ENCODE measurements around the gene ZBTB24.

The ZBTB24 gene

GRCh38 chr6:109449064-109449794 lies 33.8 kb downstream of the ZBTB24 start:
- no peak for DNase-seq

DNA sequence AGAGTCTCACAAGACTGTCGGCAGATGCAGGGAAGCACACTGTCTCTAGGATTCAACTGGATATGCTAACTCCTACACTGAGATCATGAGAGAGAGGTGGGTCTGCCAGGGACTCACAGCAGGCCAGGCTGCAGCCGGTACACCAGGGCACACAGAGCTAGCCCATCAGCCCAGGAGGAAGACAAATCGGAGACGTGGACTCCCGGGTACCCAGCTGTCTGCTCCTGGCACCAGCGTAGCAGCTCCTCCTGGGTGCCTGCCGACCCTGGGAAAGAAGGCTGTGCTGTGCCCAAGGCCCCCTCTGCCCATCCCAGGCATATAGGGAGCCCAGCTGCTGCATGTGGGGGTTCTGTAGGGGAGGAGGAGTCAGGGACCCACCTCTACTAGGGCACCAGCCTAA lies 34.4 kb downstream of the ZBTB24 start:
- DNase-seq, result no peak

- no peak for DNase-seq
Observed at GRCh38 chr6:109447878-109448555, 35.0 kb downstream of the ZBTB24 start.

DNA sequence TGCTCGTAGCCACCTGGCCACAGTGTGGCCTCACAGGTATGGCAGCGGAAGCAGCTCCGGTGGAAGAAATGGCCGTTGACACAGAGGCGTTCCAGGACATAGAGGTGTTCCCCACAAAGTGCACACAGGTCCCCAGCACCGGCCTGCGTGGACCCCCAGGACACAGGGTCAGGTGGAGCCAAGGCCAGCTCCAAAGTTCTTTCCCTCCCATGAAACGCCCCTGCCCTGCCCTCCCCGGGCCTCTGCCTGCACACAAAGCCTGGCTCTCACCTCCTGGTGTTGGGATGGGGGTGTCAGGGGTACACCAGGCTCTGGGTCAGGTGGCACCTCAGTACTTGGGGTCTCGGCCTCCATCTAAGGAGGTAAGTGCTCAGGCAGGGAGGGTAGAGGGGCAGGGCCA lies 35.9 kb downstream of the ZBTB24 start:
- no peak for DNase-seq

- no peak for DNase-seq
Observed at GRCh38 chr6:109446541-109446940, 36.5 kb downstream of the ZBTB24 start.

- no peak for DNase-seq
Observed at GRCh38 chr6:109446072-109446471, 36.9 kb downstream of the ZBTB24 start.

DNA sequence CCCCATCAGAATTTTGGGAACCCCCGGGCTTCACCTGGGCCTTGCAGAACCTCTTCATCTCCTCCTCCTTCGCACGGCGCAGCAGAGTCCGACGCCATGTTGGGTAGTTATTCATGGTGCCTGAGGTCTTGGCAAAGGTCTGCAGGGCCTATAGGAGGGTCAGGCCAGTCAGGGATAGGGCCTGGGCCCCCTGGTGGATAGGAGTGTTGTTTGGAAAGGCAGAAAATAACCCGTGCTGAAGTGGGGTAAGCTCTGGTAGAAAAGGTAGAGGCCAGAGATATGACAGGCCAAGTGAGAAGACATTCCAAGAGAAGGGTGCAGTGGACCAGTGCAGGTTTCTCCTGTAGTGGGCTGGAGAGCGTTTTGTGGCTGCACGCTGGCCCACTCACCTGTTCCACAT lies 37.6 kb downstream of the ZBTB24 start:
- DNase-seq, result no peak

DNA sequence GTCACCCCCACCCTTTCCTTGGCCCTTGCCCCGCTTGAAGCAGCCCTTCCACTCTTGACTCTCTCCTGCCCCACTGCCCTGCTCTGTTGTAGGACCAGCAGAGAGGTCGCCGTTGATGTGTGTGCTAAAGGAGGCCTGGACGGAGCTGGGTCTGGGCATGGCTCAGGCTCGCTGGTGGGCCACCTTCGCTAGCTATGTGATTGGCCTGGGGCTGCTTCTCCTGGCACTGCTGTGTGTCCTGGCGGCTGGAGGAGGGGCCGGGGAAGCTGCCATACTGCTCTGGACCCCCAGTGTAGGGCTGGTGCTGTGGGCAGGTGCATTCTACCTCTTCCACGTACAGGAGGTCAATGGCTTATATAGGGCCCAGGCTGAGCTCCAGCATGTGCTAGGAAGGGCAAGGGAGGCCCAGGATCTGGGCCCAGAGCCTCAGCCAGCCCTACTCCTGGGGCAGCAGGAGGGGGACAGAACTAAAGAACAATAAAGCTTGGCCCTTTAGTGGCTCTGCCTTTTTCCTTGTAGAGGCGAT lies 39.5 kb downstream of the ZBTB24 start:
- no peak for DNase-seq

DNA sequence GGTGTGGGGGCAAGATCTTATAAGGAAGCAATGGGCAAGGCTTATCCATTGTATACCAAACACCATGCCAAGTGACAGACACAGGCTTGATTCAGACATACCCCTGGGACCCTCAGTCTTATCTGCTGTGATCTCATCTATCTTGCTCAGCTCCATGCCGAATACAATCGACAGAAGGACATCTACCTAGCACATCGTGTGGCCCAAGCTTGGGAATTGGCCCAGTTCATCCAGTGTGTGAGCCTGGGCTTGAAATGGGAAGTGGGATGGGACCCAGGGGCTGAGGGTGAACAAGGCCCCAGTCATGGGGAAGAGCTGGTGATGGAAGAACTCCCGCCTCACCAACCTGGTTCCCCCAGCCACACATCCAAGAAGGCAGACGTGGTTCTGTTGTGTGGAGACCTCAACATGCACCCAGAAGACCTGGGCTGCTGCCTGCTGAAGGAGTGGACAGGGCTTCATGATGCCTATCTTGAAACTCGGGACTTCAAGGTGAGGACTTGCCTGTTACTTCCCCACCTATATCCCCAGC lies 40.6 kb downstream of the ZBTB24 start:
- DNase-seq, result no peak

- peak; percentile 31 to 39 for DNase-seq
Observed at GRCh38 chr6:109441069-109441816, 41.8 kb downstream of the ZBTB24 start.

GRCh38 chr6:109440331-109441068 lies 42.5 kb downstream of the ZBTB24 start, which contains the start of the genes PPIL6 and SMPD2:
Gene PPIL6 (minus strand): TSS chr6:109440628. CDS start chr6:109440590, 38 bp downstream.
Gene SMPD2 (plus strand): TSS chr6:109440724. CDS start chr6:109441122, 398 bp downstream.
- DNase-seq, result peak; percentile 74 to 77

GRCh38 chr6:109436041-109436440 lies 47.0 kb downstream of the ZBTB24 start:
- DNase-seq, result no peak

- no peak for DNase-seq
Observed at GRCh38 chr6:109434456-109434855, 48.6 kb downstream of the ZBTB24 start.

DNA sequence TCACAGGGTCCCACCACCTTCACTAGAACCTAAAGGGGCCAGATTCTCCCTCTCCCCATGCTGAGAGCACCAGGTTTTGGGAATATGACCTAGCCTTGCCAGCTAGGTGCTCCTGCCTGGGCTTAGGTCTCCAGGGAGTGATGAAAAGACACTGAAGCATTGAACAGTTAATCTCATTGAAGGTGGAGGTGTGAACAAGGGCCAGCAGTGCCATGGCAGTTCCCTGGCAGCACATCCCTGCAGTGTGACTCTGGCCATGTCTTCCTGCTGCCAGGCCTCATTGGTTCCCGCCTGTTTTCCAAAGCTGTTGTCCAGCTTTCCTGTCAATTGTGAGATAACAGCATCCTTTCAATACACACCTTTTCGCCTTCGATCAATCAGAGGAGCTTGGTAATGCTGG lies 53.5 kb downstream of the ZBTB24 start:
- DNase-seq, result no peak

DNA sequence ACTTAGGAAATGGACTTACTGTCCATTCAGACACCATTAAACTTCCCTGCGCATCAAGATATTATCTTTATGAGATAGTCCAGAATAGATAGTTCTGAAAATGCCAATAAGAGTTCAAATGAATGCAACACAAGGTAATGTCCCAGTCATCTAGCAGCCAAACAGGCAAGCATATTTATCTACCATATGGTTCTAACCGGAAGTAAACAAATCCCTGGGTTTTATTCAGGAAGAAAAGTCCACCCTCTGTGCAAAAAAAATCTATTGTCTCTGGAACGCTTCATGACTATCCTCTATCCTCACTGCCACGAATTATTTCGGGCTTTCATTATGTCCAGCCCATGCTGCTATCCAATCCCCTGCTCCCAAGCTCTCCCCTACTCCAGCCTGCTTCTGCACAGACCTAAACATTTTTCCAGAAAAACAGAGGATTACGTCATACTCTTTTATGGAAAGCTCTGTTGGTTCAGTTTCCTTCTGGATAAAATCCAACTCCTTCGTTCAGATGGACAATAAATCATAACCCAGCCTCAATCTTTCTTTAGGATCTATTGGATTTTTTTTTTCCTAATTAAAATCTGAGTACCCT lies 54.0 kb downstream of the ZBTB24 start:
- no peak for DNase-seq

- DNase-seq, result no peak
Observed at GRCh38 chr6:109424946-109425345, 58.1 kb downstream of the ZBTB24 start.

DNA sequence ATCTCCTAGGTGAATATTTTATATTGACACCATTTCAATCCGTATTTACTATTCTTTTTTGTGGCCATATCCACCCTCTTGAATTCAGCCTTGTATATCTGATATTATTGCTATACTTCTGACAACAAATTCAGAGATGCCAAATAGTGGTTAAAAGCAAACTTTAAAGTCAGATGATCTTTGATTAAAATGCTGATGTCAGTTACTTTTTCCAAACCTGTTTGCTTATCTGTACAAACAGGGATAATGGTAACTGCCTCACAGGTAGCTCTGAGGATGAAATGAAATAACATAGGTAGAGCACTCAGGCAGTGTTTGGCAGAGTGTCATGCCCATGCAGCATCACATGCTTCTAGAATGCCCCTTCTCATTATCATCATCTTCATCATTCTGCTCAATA lies 61.8 kb downstream of the ZBTB24 start:
- DNase-seq, result no peak

DNA sequence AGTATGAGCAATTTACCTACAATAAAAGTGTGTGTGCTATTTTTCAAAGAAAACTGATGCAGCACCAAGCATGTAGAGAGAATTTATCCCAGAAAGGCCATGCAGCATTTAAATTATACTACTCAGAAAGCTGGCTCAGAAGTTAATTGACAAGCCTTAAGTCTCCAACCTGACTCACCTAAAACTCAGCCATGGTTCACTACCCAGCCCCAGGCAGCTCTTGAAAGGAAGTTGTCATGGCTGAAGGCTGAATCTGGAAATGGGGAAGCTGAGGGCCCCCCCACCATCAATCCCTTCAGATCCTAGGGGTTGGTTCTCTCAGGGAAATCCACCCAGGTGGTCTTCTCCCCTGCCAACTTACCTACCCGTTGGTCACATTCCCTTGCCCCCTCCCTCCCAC lies 62.3 kb downstream of the ZBTB24 start:
- DNase-seq, result no peak

GRCh38 chr6:109417646-109418045 lies 65.4 kb downstream of the ZBTB24 start:
- DNase-seq, result no peak

All from stimulated activated CD4-positive, alpha-beta T cell treated with anti-CD3 and anti-CD28 coated beads, Interleukin-4, amount 100 ng/mL, for 4 hours (primary cell).